GM19467 (cell line): ENCODE results near the gene RASA3.

Experiments
- ATAC-seq: cut with Tn5 transposase; IDR thresholded peaks from one replicate; pipeline ENCODE4 v1.9.1; 2021; ENCODE audit warnings: mild to moderate bottlenecking, moderate library complexity; ENCODE audit not compliant: unreplicated experiment

The RASA3 gene

GRCh38 chr13:114011226-114011625 is 121.2 kb downstream of the RASA3 start:
- ATAC-seq = no peak

GRCh38 chr13:114010401-114011101 is 121.9 kb downstream of the RASA3 start:
- ATAC-seq = no peak

GRCh38 chr13:114009590-114010400 is 122.6 kb downstream of the RASA3 start:
- no peak for ATAC-seq

GRCh38 chr13:114008964-114009589 is 123.3 kb downstream of the RASA3 start:
- ATAC-seq = no peak

- ATAC-seq = no peak
Measured at GRCh38 chr13:114007566-114007965, 124.9 kb downstream of the RASA3 start.

- ATAC-seq = no peak
Measured at GRCh38 chr13:114005206-114005724, 127.2 kb downstream of the RASA3 start.

GRCh38 chr13:114004420-114005205 is 127.8 kb downstream of the RASA3 start:
- no peak for ATAC-seq

- no peak for ATAC-seq
Measured at GRCh38 chr13:114002771-114003321, 129.6 kb downstream of the RASA3 start.

- no peak for ATAC-seq
Measured at GRCh38 chr13:114002009-114002544, 130.3 kb downstream of the RASA3 start.

GRCh38 chr13:114001331-114002008 is 131.0 kb downstream of the RASA3 start:
- ATAC-seq = no peak

- ATAC-seq = no peak
Measured at GRCh38 chr13:114000151-114001040, 132.0 kb downstream of the RASA3 start.

- ATAC-seq = no peak
Measured at GRCh38 chr13:113999618-113999910, 132.9 kb downstream of the RASA3 start.

GRCh38 chr13:113998781-113999617 is 133.4 kb downstream of the RASA3 start:
- no peak for ATAC-seq

- no peak for ATAC-seq
Measured at GRCh38 chr13:113997845-113998751, 134.3 kb downstream of the RASA3 start.

GRCh38 chr13:113996912-113997745 is 135.3 kb downstream of the RASA3 start:
- no peak for ATAC-seq
